GM19463 (cell line): ENCODE results near the gene TMEM178B.
"Not testable (repeated sequence)": the region's sequence is repeated elsewhere in the genome, so short reads cannot be mapped to it uniquely, and the experiment has no call there.

ENCODE experiments used
- ATAC-seq: cut with Tn5 transposase; IDR thresholded peaks from one replicate; pipeline ENCODE4 v1.9.1; 2021; ENCODE audit warnings: mild to moderate bottlenecking, moderate library complexity; ENCODE audit not compliant: unreplicated experiment

Gene TMEM178B

GRCh38 chr7:141133646-141134045 lies 59.8 kb downstream of the TMEM178B start:
- ATAC-seq = no peak

- no peak for ATAC-seq
Measured at GRCh38 chr7:141142058-141142457, 68.2 kb downstream of the TMEM178B start.

GRCh38 chr7:141144921-141145629 lies 71.2 kb downstream of the TMEM178B start:
- ATAC-seq = no peak

GRCh38 chr7:141145630-141145982 lies 71.7 kb downstream of the TMEM178B start:
- ATAC-seq = no peak

GRCh38 chr7:141147482-141147881 lies 73.6 kb downstream of the TMEM178B start:
- no peak for ATAC-seq

- ATAC-seq = no peak
Measured at GRCh38 chr7:141150465-141150864, 76.6 kb downstream of the TMEM178B start.

GRCh38 chr7:141151746-141152145 lies 77.9 kb downstream of the TMEM178B start:
- no peak for ATAC-seq

- ATAC-seq = no peak
Measured at GRCh38 chr7:141153231-141153630, 79.4 kb downstream of the TMEM178B start.

GRCh38 chr7:141154131-141154732 lies 80.4 kb downstream of the TMEM178B start:
- ATAC-seq = no peak

- ATAC-seq = no peak
Measured at GRCh38 chr7:141156407-141156806, 82.5 kb downstream of the TMEM178B start.

GRCh38 chr7:141157138-141157765 lies 83.4 kb downstream of the TMEM178B start:
- ATAC-seq = no peak

GRCh38 chr7:141158561-141158960 lies 84.7 kb downstream of the TMEM178B start:
- no peak for ATAC-seq

- ATAC-seq = no peak
Measured at GRCh38 chr7:141160246-141160860, 86.5 kb downstream of the TMEM178B start.

- ATAC-seq = no peak
Measured at GRCh38 chr7:141161550-141162535, 88.0 kb downstream of the TMEM178B start.

GRCh38 chr7:141165521-141165920 lies 91.7 kb downstream of the TMEM178B start:
- ATAC-seq = no peak

- no peak for ATAC-seq
Measured at GRCh38 chr7:141166926-141167325, 93.1 kb downstream of the TMEM178B start.

GRCh38 chr7:141167381-141167964 lies 93.6 kb downstream of the TMEM178B start:
- ATAC-seq = no peak

GRCh38 chr7:141169157-141169556 lies 95.3 kb downstream of the TMEM178B start:
- ATAC-seq = not testable (repeated sequence)

GRCh38 chr7:141175728-141176127 lies 101.9 kb downstream of the TMEM178B start:
- ATAC-seq = not testable (repeated sequence)

- ATAC-seq = not testable (repeated sequence)
Measured at GRCh38 chr7:141177120-141177519, 103.3 kb downstream of the TMEM178B start.
